ENCODE measurements around the gene EHD3.

The EHD3 gene

GRCh38 chr2:31269087-31269486 lies 35.1 kb downstream of the EHD3 start:
- no peak overlapping the region for H3K4ac ChIP-seq (ENCODE audit: low read depth in 1 of 2, low read length in 2 of 2)

GRCh38 chr2:31270131-31270530 lies 36.2 kb downstream of the EHD3 start:
- DNase-seq, result peak; percentile 40
- H3K4me2 ChIP-seq (ENCODE audit: low read length, poor library complexity, severe bottlenecking), result no peak overlapping the region
- H2AFZ ChIP-seq (ENCODE audit: low read depth, low read length), result no peak overlapping the region
- no peak overlapping the region for H2BK5ac ChIP-seq (ENCODE audit: low read depth, low read length, poor library complexity, severe bottlenecking)
- H3K4me3 ChIP-seq (ENCODE audit: insufficient read depth in 1 of 2, low read depth in 1 of 2, low read length in 2 of 2), result no peak overlapping the region
- no peak overlapping the region for H3K14ac ChIP-seq (ENCODE audit: low read length in 2 of 2)
- H4K8ac ChIP-seq (ENCODE audit: low read length), result no peak overlapping the region
- no peak overlapping the region for H4K91ac ChIP-seq (ENCODE audit: low read length)
- H2BK15ac ChIP-seq (ENCODE audit: low read depth, poor library complexity, severe bottlenecking), result no peak overlapping the region
- H3K18ac ChIP-seq (ENCODE audit: low read depth in 1 of 2, low read length in 2 of 2), result peak overlapping the region in 1 of 2 experiments; percentile 64
- peaks cover 16 to 22% of the 10 kb centered on the region in 2 experiments for H3K36me3 ChIP-seq (ENCODE audit: control insufficient read depth in 1 of 2, insufficient read depth in 2 of 2, low read depth in 1 of 2, low read length in 2 of 2)
- H3K79me1 ChIP-seq (replicated peaks; ENCODE audit: low read length, poor library complexity, severe bottlenecking), result no peaks in the 10 kb centered on the region
- no peak overlapping the region for H2BK12ac ChIP-seq (ENCODE audit: low read length in 2 of 2)
- peaks cover 12% of the 10 kb centered on the region for H3K4me1 ChIP-seq (ENCODE audit: control insufficient read depth, insufficient read depth, low read depth, low read length)
- H3K9me3 ChIP-seq (ENCODE audit: control insufficient read depth, low read length), result no peaks in the 10 kb centered on the region
- no peak overlapping the region for H3K23ac ChIP-seq (ENCODE audit: low read length in 2 of 2)
- H3K27me3 ChIP-seq (ENCODE audit: control insufficient read depth in 1 of 2, insufficient read depth in 1 of 2, low read length in 2 of 2), result peaks cover 0 to 9% of the 10 kb centered on the region in 2 experiments
- WGBS, result 100% methylated on average over 2 of the region's 3 CpGs
- no peak overlapping the region for H3K4ac ChIP-seq (ENCODE audit: low read depth in 1 of 2, low read length in 2 of 2)
- H2AK5ac ChIP-seq (ENCODE audit: low read length, severe bottlenecking), result no peak overlapping the region
- peak overlapping the region; percentile 21 for H3K27ac ChIP-seq (ENCODE audit: low read length, poor library complexity, severe bottlenecking)
- no peak overlapping the region for H3K9ac ChIP-seq (ENCODE audit: low read length)
- H2BK120ac ChIP-seq (ENCODE audit: low read depth, low read length), result no peak overlapping the region

More at GRCh38 chr2:31269087-31269486, 35.1 kb downstream of the EHD3 start:
- Histone ChIP-seq H2BK5ac (ENCODE audit: low read depth, low read length, poor library complexity, severe bottlenecking) (no peak overlapping the region), H2AFZ (ENCODE audit: low read depth, low read length) (no peak overlapping the region), H4K8ac (ENCODE audit: low read length) (no peak overlapping the region), H3K4me2 (ENCODE audit: low read length, poor library complexity, severe bottlenecking) (no peak overlapping the region), H3K18ac (ENCODE audit: low read depth in 1 of 2, low read length in 2 of 2) (peak overlapping the region in 1 of 2 experiments; percentile 55), H3K4me3 (ENCODE audit: insufficient read depth in 1 of 2, low read depth in 1 of 2, low read length in 2 of 2) (no peak overlapping the region), H2BK12ac (ENCODE audit: low read length in 2 of 2) (no peak overlapping the region), H2BK120ac (ENCODE audit: low read depth, low read length) (no peak overlapping the region), H3K14ac (ENCODE audit: low read length in 2 of 2) (no peak overlapping the region), H3K27ac (ENCODE audit: low read length, poor library complexity, severe bottlenecking) (no peak overlapping the region), H4K91ac (ENCODE audit: low read length) (no peak overlapping the region), H3K9ac (ENCODE audit: low read length) (no peak overlapping the region), H3K9me3 (ENCODE audit: control insufficient read depth, low read length) (no peaks in the 10 kb centered on the region), H3K4me1 (ENCODE audit: control insufficient read depth, insufficient read depth, low read depth, low read length) (peaks cover 12% of the 10 kb centered on the region), H3K36me3 (ENCODE audit: control insufficient read depth in 1 of 2, insufficient read depth in 2 of 2, low read depth in 1 of 2, low read length in 2 of 2) (peaks cover 18 to 22% of the 10 kb centered on the region in 2 experiments), H2BK15ac (ENCODE audit: low read depth, poor library complexity, severe bottlenecking) (no peak overlapping the region), H3K27me3 (ENCODE audit: control insufficient read depth in 1 of 2, insufficient read depth in 1 of 2, low read length in 2 of 2) (no peaks in the 10 kb centered on the region), H3K79me1 (replicated peaks; ENCODE audit: low read length, poor library complexity, severe bottlenecking) (no peaks in the 10 kb centered on the region), H2AK5ac (ENCODE audit: low read length, severe bottlenecking) (no peak overlapping the region), H3K23ac (ENCODE audit: low read length in 2 of 2) (no peak overlapping the region)
- DNase-seq, result peak; percentile 56
- 81% methylated on average over 4 of the region's 4 CpGs for WGBS

DNA sequence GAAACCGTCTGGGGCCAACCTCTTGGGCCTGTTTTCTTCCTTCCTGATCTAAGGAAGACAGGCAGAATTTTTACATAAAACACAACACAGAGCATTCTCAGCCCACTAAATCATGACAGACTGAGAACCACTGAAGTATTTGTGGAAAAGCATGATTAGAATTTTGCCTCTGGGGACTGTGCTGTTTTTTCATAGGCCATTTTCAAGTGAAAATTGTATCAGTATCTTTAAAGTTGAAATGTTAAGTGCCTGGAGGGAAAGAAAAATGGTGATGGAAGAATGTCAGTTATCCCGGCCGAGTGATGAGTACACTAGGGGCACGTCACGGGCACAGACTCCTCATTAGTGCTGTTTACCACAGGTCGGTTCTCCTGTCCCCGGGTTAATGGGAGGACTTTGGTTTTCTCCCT lies 36.9 kb downstream of the EHD3 start:
- WGBS, result 53% methylated on average over 7 of the region's 7 CpGs
- H2BK15ac ChIP-seq (ENCODE audit: low read depth, poor library complexity, severe bottlenecking), result no peak overlapping the region

DNA sequence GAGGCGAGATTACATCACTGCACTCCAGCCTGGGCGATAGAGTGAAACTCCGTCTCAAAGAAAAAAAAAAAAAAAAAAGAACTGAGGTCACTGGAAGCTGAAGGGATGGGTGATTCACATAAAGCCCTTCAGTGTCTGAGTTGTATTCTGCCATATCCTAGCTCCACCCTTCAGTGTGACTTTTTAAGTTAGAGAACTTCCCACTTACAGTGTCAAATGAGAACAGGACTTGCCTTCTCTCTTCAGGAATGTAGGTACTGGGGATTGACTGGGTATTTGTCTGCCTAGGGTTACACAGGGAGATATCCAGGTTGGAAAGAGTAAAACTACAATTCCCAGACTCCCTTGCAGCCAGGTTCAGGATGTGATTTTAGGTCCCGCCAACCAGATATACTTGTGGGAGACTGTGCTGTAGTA lies 37.9 kb downstream of the EHD3 start:
- no peak overlapping the region for H2BK15ac ChIP-seq (ENCODE audit: low read depth, poor library complexity, severe bottlenecking)
- H3K4me2 ChIP-seq (ENCODE audit: low read length, poor library complexity, severe bottlenecking), result no peak overlapping the region
- no peak overlapping the region for H2BK120ac ChIP-seq (ENCODE audit: low read depth, low read length)
- peaks cover 10% of the 10 kb centered on the region for H3K4me1 ChIP-seq (ENCODE audit: control insufficient read depth, insufficient read depth, low read depth, low read length)
- no peak overlapping the region for H3K14ac ChIP-seq (ENCODE audit: low read length in 2 of 2)
- H3K4me3 ChIP-seq (ENCODE audit: insufficient read depth in 1 of 2, low read depth in 1 of 2, low read length in 2 of 2), result no peak overlapping the region
- H2BK12ac ChIP-seq (ENCODE audit: low read length in 2 of 2), result peak overlapping the region in 1 of 2 experiments; percentile 33
- H3K36me3 ChIP-seq (ENCODE audit: control insufficient read depth in 1 of 2, insufficient read depth in 2 of 2, low read depth in 1 of 2, low read length in 2 of 2), result peaks cover 4 to 11% of the 10 kb centered on the region in 2 experiments
- peak overlapping the region; percentile 28 to 56 for H3K18ac ChIP-seq (ENCODE audit: low read depth in 1 of 2, low read length in 2 of 2)
- no peak overlapping the region for H3K23ac ChIP-seq (ENCODE audit: low read length in 2 of 2)
- no peaks in the 10 kb centered on the region for H3K9me3 ChIP-seq (ENCODE audit: control insufficient read depth, low read length)
- 55% methylated on average over 4 of the region's 4 CpGs for WGBS
- H3K4ac ChIP-seq (ENCODE audit: low read depth in 1 of 2, low read length in 2 of 2), result peak overlapping the region; percentile 9 to 26
- no peak overlapping the region for H4K8ac ChIP-seq (ENCODE audit: low read length)
- H3K27me3 ChIP-seq (ENCODE audit: control insufficient read depth in 1 of 2, insufficient read depth in 1 of 2, low read length in 2 of 2), result peaks cover 0 to 13% of the 10 kb centered on the region in 2 experiments
- peak; percentile 73 for DNase-seq
- H3K27ac ChIP-seq (ENCODE audit: low read length, poor library complexity, severe bottlenecking), result no peak overlapping the region
- no peak overlapping the region for H2AK5ac ChIP-seq (ENCODE audit: low read length, severe bottlenecking)
- H3K79me1 ChIP-seq (replicated peaks; ENCODE audit: low read length, poor library complexity, severe bottlenecking), result no peaks in the 10 kb centered on the region
- H2AFZ ChIP-seq (ENCODE audit: low read depth, low read length), result no peak overlapping the region
- no peak overlapping the region for H2BK5ac ChIP-seq (ENCODE audit: low read depth, low read length, poor library complexity, severe bottlenecking)
- no peak overlapping the region for H3K9ac ChIP-seq (ENCODE audit: low read length)
- no peak overlapping the region for H4K91ac ChIP-seq (ENCODE audit: low read length)

More for the DNA sequence above, 36.9 kb downstream of the EHD3 start:
- H4K8ac ChIP-seq (ENCODE audit: low read length), result no peak overlapping the region
- H3K27me3 ChIP-seq (ENCODE audit: control insufficient read depth in 1 of 2, insufficient read depth in 1 of 2, low read length in 2 of 2), result peaks cover 0 to 13% of the 10 kb centered on the region in 2 experiments
- no peak overlapping the region for H2BK5ac ChIP-seq (ENCODE audit: low read depth, low read length, poor library complexity, severe bottlenecking)
- no peak overlapping the region for H2BK120ac ChIP-seq (ENCODE audit: low read depth, low read length)
- no peak overlapping the region for H4K91ac ChIP-seq (ENCODE audit: low read length)
- H2AK5ac ChIP-seq (ENCODE audit: low read length, severe bottlenecking), result peak overlapping the region; percentile 67
- H3K4me1 ChIP-seq (ENCODE audit: control insufficient read depth, insufficient read depth, low read depth, low read length), result peaks cover 12% of the 10 kb centered on the region
- H3K9me3 ChIP-seq (ENCODE audit: control insufficient read depth, low read length), result no peaks in the 10 kb centered on the region
- H3K4me2 ChIP-seq (ENCODE audit: low read length, poor library complexity, severe bottlenecking), result no peak overlapping the region
- peak overlapping the region in 1 of 2 experiments; percentile 24 for H3K4ac ChIP-seq (ENCODE audit: low read depth in 1 of 2, low read length in 2 of 2)
- no peak overlapping the region for H3K9ac ChIP-seq (ENCODE audit: low read length)
- DNase-seq, result peak; percentile 55
- peak overlapping the region; percentile 47 for H3K27ac ChIP-seq (ENCODE audit: low read length, poor library complexity, severe bottlenecking)
- H3K14ac ChIP-seq (ENCODE audit: low read length in 2 of 2), result no peak overlapping the region
- peaks cover 14 to 22% of the 10 kb centered on the region in 2 experiments for H3K36me3 ChIP-seq (ENCODE audit: control insufficient read depth in 1 of 2, insufficient read depth in 2 of 2, low read depth in 1 of 2, low read length in 2 of 2)
- no peak overlapping the region for H2AFZ ChIP-seq (ENCODE audit: low read depth, low read length)
- no peak overlapping the region for H2BK12ac ChIP-seq (ENCODE audit: low read length in 2 of 2)
- H3K18ac ChIP-seq (ENCODE audit: low read depth in 1 of 2, low read length in 2 of 2), result peak overlapping the region in 1 of 2 experiments; percentile 16
- H3K23ac ChIP-seq (ENCODE audit: low read length in 2 of 2), result no peak overlapping the region
- no peaks in the 10 kb centered on the region for H3K79me1 ChIP-seq (replicated peaks; ENCODE audit: low read length, poor library complexity, severe bottlenecking)
- H3K4me3 ChIP-seq (ENCODE audit: insufficient read depth in 1 of 2, low read depth in 1 of 2, low read length in 2 of 2), result peak overlapping the region in 1 of 2 experiments; percentile 1
